NCI-H2029 treated with DMSO at 0.1 percent for 48 hours (cell line): ENCODE data around the gene LPCAT3.

Experiments used
- DNase-seq: peaks from one replicate; lab custom pipeline; 2025; lab: John Stamatoyannopoulos, UW

The LPCAT3 gene

GRCh38 chr12:6963016-6963731 is 55.1 kb downstream of the LPCAT3 start:
- DNase-seq, result peak; percentile 77

- DNase-seq, result peak; percentile 78
Measured at GRCh38 chr12:6962285-6963015, 55.8 kb downstream of the LPCAT3 start.

DNA sequence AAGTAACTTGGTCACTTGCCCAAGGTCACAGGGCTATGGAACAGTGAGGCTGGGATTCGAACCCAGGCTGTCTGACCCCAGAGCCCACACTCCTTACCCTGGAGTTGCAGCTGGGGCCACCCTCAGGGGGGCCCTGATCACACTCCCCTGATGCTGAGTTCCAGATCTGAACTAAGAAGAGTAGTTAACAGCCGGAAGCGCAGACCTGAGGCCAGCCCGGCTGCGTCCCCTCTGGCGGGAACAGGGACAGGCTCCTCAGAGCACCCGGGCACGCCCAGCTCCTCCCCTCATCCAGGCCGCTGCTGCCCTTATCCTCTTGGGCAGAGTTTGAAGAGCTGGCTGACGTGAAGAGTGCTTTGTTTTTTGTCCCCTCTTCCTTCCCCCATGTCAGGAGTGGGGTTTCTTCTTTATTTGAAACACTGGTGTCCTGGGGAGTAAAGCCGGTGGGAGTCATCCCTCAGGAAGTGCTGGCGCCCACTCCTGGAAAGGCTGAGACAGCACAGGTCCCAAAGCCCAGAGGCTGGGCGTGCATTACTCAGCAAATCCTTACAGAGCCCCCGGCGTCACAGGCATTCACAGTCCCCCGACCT is 56.5 kb downstream of the LPCAT3 start:
- DNase-seq, result peak; percentile 78

- DNase-seq, result no peak
Measured at GRCh38 chr12:6961278-6961694, 57.0 kb downstream of the LPCAT3 start.

GRCh38 chr12:6960593-6961277 is 57.5 kb downstream of the LPCAT3 start:
- no peak for DNase-seq

DNA sequence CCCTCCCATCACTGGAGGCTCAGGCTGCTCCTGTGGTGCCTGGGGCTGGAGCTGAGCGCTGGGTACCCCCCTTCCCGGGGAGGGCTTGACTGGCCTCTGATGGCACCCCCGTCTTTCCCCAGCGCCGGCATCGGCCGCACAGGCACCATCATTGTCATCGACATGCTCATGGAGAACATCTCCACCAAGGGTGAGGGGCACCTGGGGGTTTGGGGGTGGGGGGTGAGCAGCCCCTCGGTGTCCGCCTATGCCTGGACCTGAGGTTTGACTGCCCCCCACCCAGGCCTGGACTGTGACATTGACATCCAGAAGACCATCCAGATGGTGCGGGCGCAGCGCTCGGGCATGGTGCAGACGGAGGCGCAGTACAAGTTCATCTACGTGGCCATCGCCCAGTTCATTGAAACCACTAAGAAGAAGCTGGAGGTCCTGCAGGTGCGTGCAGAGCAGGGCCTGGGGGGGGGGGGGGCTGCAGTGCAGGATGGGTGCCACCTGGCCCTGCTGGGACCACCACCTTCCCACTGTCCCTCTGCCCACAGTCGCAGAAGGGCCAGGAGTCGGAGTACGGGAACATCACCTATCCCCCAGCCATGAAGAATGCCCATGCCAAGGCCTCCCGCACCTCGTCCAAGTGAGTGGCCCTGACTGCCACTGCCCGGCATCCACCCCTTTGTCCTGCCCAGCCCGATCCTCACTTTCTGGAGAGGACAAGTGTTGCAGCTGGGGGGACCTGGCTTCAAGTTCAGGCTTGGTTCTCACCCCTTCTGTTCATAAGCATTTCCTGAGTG is 58.3 kb downstream of the LPCAT3 start:
- no peak for DNase-seq

DNA sequence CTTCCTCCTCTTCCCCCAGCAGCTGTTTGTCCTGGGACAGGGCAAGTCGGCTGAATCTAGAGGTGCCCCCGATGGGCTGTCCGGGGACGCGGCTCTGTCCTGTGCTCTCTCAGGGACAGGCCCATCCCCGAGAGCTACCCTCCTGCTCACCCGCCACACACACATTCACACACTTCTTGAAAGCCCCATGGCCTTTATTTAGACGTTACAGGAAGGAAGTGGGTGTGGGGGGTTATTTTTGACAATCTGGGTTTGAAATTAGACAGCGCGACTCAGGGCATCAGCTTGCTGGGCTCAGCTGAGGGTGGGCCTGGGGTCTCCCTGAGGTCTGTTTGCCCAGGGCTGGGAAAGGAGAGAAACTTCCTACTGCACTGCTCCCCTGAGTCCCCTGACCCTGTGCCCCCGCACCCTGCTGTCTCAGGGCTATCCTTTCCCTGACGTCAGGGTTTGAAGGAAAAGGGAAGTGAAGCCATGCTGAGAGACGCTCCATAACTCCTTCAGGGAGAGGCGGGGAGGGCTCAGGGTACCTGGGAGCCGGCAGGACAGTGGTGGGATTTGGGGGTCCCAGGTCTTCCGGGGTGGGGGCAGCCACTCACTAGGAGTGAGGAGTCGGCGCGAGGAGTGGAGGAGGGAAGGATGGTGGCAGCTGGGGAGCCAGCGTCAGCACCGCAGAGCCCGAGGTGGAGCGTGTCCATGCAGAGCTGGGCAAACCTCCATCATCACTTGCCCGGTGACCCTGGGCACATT is 59.0 kb downstream of the LPCAT3 start:
- no peak for DNase-seq

DNA sequence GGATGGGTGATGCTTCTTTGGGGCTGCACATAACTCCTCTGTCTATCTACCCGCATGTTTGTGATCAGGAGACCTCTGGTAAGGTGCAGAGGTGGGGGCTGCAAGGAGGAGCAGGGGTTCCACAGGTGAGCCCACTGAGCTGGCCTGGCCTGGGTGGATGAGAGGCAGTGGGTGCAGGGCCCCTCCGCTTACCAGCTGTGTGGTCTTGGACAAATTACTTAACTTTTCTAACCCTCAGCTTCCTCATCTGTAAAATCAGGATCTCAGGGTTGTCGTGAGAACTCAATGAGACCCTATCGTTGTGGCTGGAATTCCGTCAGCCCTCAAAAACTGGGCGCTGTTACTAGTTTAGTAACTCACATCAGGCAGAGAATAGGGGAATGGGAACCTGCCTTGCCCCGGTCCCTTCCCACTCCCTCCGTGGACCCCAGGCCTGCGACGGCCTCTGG is 59.6 kb downstream of the LPCAT3 start:
- no peak for DNase-seq

DNA sequence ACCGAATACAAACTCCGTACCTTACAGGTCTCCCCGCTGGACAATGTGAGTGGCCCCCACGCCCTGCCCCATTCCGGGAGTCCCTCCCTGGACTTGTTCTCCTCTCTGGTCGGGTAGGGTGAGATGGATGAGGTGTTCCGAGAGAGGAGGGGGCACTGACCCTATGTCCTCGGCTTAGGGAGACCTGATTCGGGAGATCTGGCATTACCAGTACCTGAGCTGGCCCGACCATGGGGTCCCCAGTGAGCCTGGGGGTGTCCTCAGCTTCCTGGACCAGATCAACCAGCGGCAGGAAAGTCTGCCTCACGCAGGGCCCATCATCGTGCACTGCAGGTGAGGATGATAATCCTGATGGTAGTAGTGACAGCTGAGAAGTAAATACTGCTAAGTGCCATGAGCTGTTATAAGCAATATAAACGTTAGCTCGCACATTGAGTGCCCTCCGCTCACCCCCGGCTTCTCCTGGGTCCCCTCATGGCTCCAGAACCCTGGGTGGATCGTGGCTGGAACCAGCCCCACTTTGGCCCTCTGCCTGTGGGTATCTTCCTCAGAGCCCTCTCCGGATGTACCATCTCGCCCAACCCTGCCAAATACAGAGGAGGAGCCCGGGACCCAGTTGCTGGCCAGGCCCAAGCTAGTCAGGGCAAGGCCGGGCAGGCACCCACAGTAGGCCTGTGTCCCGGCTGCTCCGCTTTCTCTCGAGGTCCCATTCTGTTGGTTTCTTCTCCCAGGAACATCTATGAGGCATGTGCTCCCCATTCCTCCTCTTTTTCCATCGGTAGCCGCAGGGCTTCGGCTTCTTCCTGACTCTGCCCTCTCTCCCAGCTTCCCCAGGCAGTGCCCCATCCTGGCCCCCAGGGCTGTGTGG is 60.3 kb downstream of the LPCAT3 start:
- DNase-seq, result no peak

GRCh38 chr12:6957151-6957701 is 61.0 kb downstream of the LPCAT3 start:
- DNase-seq, result no peak

- DNase-seq, result no peak
Measured at GRCh38 chr12:6956021-6956727, 62.1 kb downstream of the LPCAT3 start.

GRCh38 chr12:6955108-6956020 is 62.9 kb downstream of the LPCAT3 start:
- no peak for DNase-seq

GRCh38 chr12:6954316-6955107 is 63.8 kb downstream of the LPCAT3 start:
- DNase-seq, result no peak

- DNase-seq, result no peak
Measured at GRCh38 chr12:6953442-6954315, 64.6 kb downstream of the LPCAT3 start.

DNA sequence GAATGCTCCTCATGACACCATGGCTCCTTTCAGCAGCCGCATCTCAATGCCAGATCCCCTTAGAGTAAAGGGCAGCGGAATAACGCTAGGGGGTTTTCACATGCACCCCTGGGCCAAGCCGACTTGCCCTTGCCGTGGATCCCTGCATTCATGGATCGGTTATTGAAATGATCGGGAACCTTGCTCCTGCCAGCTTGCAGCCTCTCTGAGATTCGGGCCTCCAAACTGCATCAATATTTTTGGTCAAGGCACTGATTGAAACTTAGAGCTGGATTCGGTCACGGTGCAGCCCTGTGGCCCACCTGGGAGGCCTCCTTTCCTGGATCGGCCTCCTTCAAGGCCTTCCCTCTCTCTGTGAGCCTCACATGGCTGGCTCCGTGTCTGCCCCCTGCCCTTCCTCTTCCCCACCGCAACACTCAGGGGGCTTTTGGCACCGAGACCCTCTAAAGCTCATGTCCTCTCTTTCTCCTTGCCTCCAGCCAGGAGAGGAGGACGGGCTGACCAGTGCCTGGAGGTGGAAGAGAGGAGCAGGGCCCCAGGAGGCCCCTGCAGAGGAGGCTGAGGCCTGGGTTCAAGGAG is 65.3 kb downstream of the LPCAT3 start:
- DNase-seq, result no peak
